Erythroblast (primary cell): ENCODE data around the gene MSI2.

Source experiments
- GATA1 ChIP-seq: IDR thresholded peaks from 2 replicates; pipeline ENCODE4 v1.6.1; 2011; ENCODE audit warnings: low read depth, mild to moderate bottlenecking, control low read depth, low read length, moderate library complexity
- POLR2A ChIP-seq: IDR thresholded peaks from 2 replicates; pipeline ENCODE4 v1.6.1; 2011; ENCODE audit warnings: mild to moderate bottlenecking, low read length

- TF ChIP-seq POLR2A, result no peak
- TF ChIP-seq GATA1, result no peak
Observed at GRCh38 chr17:57622306-57622682, 366.0 kb downstream of the MSI2 start.
